GM12878 (cell line): ENCODE results near the gene MAMDC4. TPM values are rescaled to one million over a fixed set of nuclear protein-coding genes. Genes with fewer than 3 reads are reported as not detected.
"Not testable (repeated sequence)": the region's sequence is repeated elsewhere in the genome, so short reads cannot be mapped to it uniquely, and the experiment has no call there.

Source experiments
- ATAC-seq: fragments of 200-7000 bp; cut with Tn5 transposase; 3 replicates; pipeline ENCODE4 v1.9.1; 2020; ENCODE audit warnings: mild to moderate bottlenecking, moderate library complexity
- BruUV-seq: library from RNA; stranded (reverse); fragments of 400-500 nt; replicated peaks from 2 replicates; lab custom pipeline; 2021; lab: Mats Ljungman, UMichigan
- CTCF ChIA-PET: fragments of 300-600 bp; sonication (Branson Sonifier 250); formaldehyde crosslinking; extraction: SDS; loops from one replicate; lab custom pipeline; 2021; ENCODE audit warnings: inconsistent platforms; lab: Yijun Ruan, JAX
- POLR2A ChIA-PET: fragments of 350-600 bp; formaldehyde crosslinking; extraction: SDS; loops from one replicate; lab custom pipeline; 2021; ENCODE audit warnings: inconsistent platforms; lab: Charles Lee
- RAD21 ChIA-PET: fragments of 300-600 bp; sonication (Branson Sonifier 250); formaldehyde crosslinking; loops from one replicate; lab custom pipeline; 2023; ENCODE audit warnings: antibody characterized with exemption; ENCODE audit not compliant: unreplicated experiment; lab: Charles Lee
- SMC1A ChIA-PET: fragments of 300-600 bp; sonication (Branson Sonifier 250); formaldehyde crosslinking; loops from one replicate; lab custom pipeline; 2023; ENCODE audit not compliant: unreplicated experiment, uncharacterized antibody; lab: Charles Lee
- DNase-seq: peaks from one replicate; pipeline ENCODE4 v3.0.0-alpha.2; 2011; ENCODE audit warnings: low read depth, low spot score
- FAIRE-seq: peaks from 3 replicates; lab custom pipeline; 2011; peaks lifted over from hg19 to GRCh38; lab: Jason Lieb, UNC
- H2AFZ ChIP-seq: 2 replicates; pipeline ENCODE4 v1.6.0; 2011; ENCODE audit warnings: low read depth, low read length, control low read depth; ENCODE audit not compliant: control insufficient read depth
- H3K27ac ChIP-seq: 2 replicates; pipeline ENCODE4 v1.5.1; 2011; ENCODE audit warnings: control low read depth; ENCODE audit not compliant: control insufficient read depth, insufficient read depth
- H3K27me3 ChIP-seq, 2 experiments: replicated peaks in 1 of 2; 2 replicates each; pipeline versions ENCODE4 v1.6.0 to v1.6.1; 2011; ENCODE audit warnings: low read length in 1 of 2; ENCODE audit not compliant: control insufficient read depth in 2 of 2, insufficient read depth in 2 of 2
- H3K36me3 ChIP-seq, 2 experiments: 2 replicates each; pipeline ENCODE4 v1.5.1; 2011; ENCODE audit warnings: low read length in 1 of 2; ENCODE audit not compliant: control insufficient read depth in 2 of 2, insufficient read depth in 2 of 2
- H3K4me1 ChIP-seq: 2 replicates; pipeline ENCODE4 v1.6.1; 2011; ENCODE audit warnings: mild to moderate bottlenecking, low read length, moderate library complexity, mixed read lengths; ENCODE audit not compliant: control insufficient read depth, insufficient read depth
- H3K4me2 ChIP-seq: 2 replicates; pipeline ENCODE4 v1.6.0; 2011; ENCODE audit warnings: control low read depth; ENCODE audit not compliant: control insufficient read depth, insufficient read depth
- H3K4me3 ChIP-seq: fragments of 200-600 bp; sonication (generic); 2 replicates; pipeline ENCODE4 v1.5.1; 2016
- H3K79me2 ChIP-seq: 2 replicates; pipeline ENCODE4 v1.6.0; 2011; ENCODE audit warnings: low read length; ENCODE audit not compliant: control insufficient read depth, insufficient read depth
- H3K9ac ChIP-seq: 2 replicates; pipeline ENCODE4 v1.8.0; 2011; ENCODE audit warnings: low read length, control low read depth, mixed read lengths; ENCODE audit not compliant: control insufficient read depth, insufficient read depth
- H3K9me3 ChIP-seq: replicated peaks from 3 replicates; pipeline ENCODE4 v1.5.1; 2011; ENCODE audit warnings: mild to moderate bottlenecking, low read length; ENCODE audit not compliant: control insufficient read depth, insufficient read depth
- H4K20me1 ChIP-seq: 2 replicates; pipeline ENCODE4 v1.6.0; 2011; ENCODE audit not compliant: control insufficient read depth, insufficient read depth
- POLR2A ChIP-seq: IDR thresholded peaks from 2 replicates; pipeline ENCODE4 v1.6.1; 2011; ENCODE audit warnings: low read depth, mild to moderate bottlenecking, low read length
- YBX1 ChIP-seq: fragments of 450-650 bp; IDR thresholded peaks from 2 replicates; pipeline ENCODE4 v1.6.1; 2016; ENCODE audit warnings: antibody characterized with exemption
- WGBS: methylation state at CpG from one replicate; pipeline ENCODE4 v1.1.6; 2016; ENCODE audit warnings: low lambda C conversion rate; ENCODE audit not compliant: insufficient replicate concordance, insufficient coverage; ENCODE audit errors: missing lambda C conversion rate; 5-methylcytosine and 5-hydroxymethylcytosine counted together
- in situ Hi-C: fragments of 300-500 bp; cut with MboI; formaldehyde crosslinking; loops from 9 replicates; pipeline ENCODE4 v1.14.3; 2018; ENCODE audit warnings: mixed read lengths
- intact Hi-C: fragments of 100-400 bp; cut with micrococcal nuclease; formaldehyde crosslinking; loops from one replicate; pipeline ENCODE4 v1.14.2; 2022; ENCODE audit not compliant: unreplicated experiment
- polyA plus RNA-seq, 11 experiments: library from polyadenylated mRNA; depleted of rRNA in 4 of 11; unstranded in 6 of 11; stranded (reverse) in 5 of 11; fragments of >200 nt; fragmentation: Nextera tagmentation in 4 of 11; fragmentation: Illumina TruSeq in 1 of 11; extraction: Ambion mirVana in 4 of 11; extraction: Trizol in 1 of 11; gene quantifications; 1 replicate in 1 of 11; 2 replicates in 10 of 11; pipeline versions ENCODE4 v1.2.1 to v1.2.3, GENCODE V29; 2011 to 2016; ENCODE audit warnings: inconsistent platforms in 2 of 11, missing spikeins in 2 of 11, low read depth in 1 of 11
- total RNA-seq, 4 experiments: library from RNA; depleted of rRNA in 3 of 4; stranded (reverse); fragments of >200 nt in 3 of 4; fragmentation: Illumina TruSeq in 1 of 4; extraction: Trizol in 1 of 4; gene quantifications; 2 replicates each; pipeline versions ENCODE4 v1.2.1 to v1.2.3, GENCODE V29; 2013 to 2021

MAMDC4 gene
- total and polyA plus RNA-seq, 10 of the 15 experiments (the other 5 are each of a cell fraction or from before 2014, with no cell fraction given): 0.22 to 5.7 (median 2.4) TPM; not detected in 1

GRCh38 chr9:136868644-136869043 lies 16.5 kb downstream of the MAMDC4 start:
- Histone ChIP-seq H3K79me2 (peaks cover 23% of the 10 kb centered on the region), H3K4me3 (no peak overlapping the region), H3K27me3 (no peaks in the 10 kb centered on the region), H3K4me1 (peaks cover 5% of the 10 kb centered on the region), H4K20me1 (no peaks in the 10 kb centered on the region), H3K4me2 (no peak overlapping the region), H3K9ac (no peak overlapping the region), H3K27ac (no peak overlapping the region), H2AFZ (no peak overlapping the region), H3K9me3 (peaks cover 5% of the 10 kb centered on the region; the same call in 1 of the 3 replicates), H3K36me3 (peaks cover under 1 to 1% of the 10 kb centered on the region in 2 experiments; a peak in 3 of 4 replicates)
- WGBS: 89% methylated on average over 11 of the region's 11 CpGs
- TF ChIP-seq YBX1: no peak
- 0 out of 2 replicates have a peak, but pooled peaks have one; percentile 14 for TF ChIP-seq POLR2A
- no TSS peak for BruUV-seq
- in situ Hi-C loops (no loop called here), intact Hi-C loops (no loop called here)
- FAIRE-seq (no peak), DNase-seq (no peak), ATAC-seq (no peak)
- ChIA-PET SMC1A (interaction anchor here (1.8 kb wide), 1 partner anchor 13 kb away, joined by 9 read pairs; no protein-coding TSS in a partner anchor), RAD21 (interaction anchor here (2.4 kb wide), 1 partner anchor 13 kb away, joined by 8 read pairs; no protein-coding TSS in a partner anchor), POLR2A (interaction anchor here (0.6 kb wide), 1 partner anchor 17 kb away, joined by 3 read pairs; no protein-coding TSS in a partner anchor), CTCF (interaction anchor here (0.7 to 0.8 kb wide), 2 partner anchors 12 to 167 kb away, joined by 3 to 4 read pairs; no protein-coding TSS in a partner anchor)

GRCh38 chr9:136869611-136870010 lies 17.5 kb downstream of the MAMDC4 start:
- H3K9me3 ChIP-seq, H2AFZ ChIP-seq, H3K4me3 ChIP-seq, ATAC-seq, H3K27ac ChIP-seq, H4K20me1 ChIP-seq, BruUV-seq, H3K9ac ChIP-seq, FAIRE-seq, H3K4me2 ChIP-seq, H3K4me1 ChIP-seq, H3K27me3 ChIP-seq, DNase-seq, H3K36me3 ChIP-seq, in situ Hi-C loops, intact Hi-C loops: not testable (repeated sequence)
- ChIA-PET POLR2A (interaction anchor here (0.6 to 1.3 kb wide), 2 partner anchors 12 to 15 kb away, joined by 4 to 5 read pairs; no protein-coding TSS in a partner anchor), SMC1A (interaction anchor here (1.8 kb wide), 2 partner anchors 13 to 165 kb away, joined by 6 to 7 read pairs; no protein-coding TSS in a partner anchor), CTCF (interaction anchor here (0.9 to 1.3 kb wide), 2 partner anchors 9 to 160 kb away, joined by 3 to 4 read pairs; no protein-coding TSS in a partner anchor), RAD21 (interaction anchor here (2.4 kb wide), 1 partner anchor 12 kb away, joined by 8 read pairs; no protein-coding TSS in a partner anchor)
- H3K79me2 ChIP-seq: peaks cover 19% of the 10 kb centered on the region
- WGBS: 100% methylated on average over 1 of the region's 2 CpGs
